Measurements from ENCODE around the gene TRDN. TPM values are rescaled to one million over a fixed set of nuclear protein-coding genes. Genes with fewer than 3 reads are reported as not detected.
"Not testable (repeated sequence)": the region's sequence is repeated elsewhere in the genome, so short reads cannot be mapped to it uniquely, and the experiment has no call there.

TRDN gene
- total RNA-seq, 2 donors from 2014 or later, result 0.14 TPM; not detected in 1

GRCh38 chr6:123467392-123467791 is 169.4 kb downstream of the TRDN start:
- Histone ChIP-seq H3K4me1 (ENCODE audit: control insufficient read depth in 1 of 2, low read depth in 2 of 2) (no peaks in the 10 kb centered on the region), H3K9me3 (no peaks in the 10 kb centered on the region), H3K4me3 (no peak overlapping the region), H3K27me3 (replicated peaks; ENCODE audit: insufficient read depth) (no peaks in the 10 kb centered on the region), H3K36me3 (no peaks in the 10 kb centered on the region), H3K27ac (no peak overlapping the region)
- DNase-seq (ENCODE audit: low spot score) (no peak), ATAC-seq (ENCODE audit: insufficient number of reproducible peaks, low FRiP score, low read depth) (no peak)
- TF ChIP-seq CTCF (IDR thresholded peaks at IDR 0.05), result no peak

GRCh38 chr6:123462152-123462551 is 174.6 kb downstream of the TRDN start:
- DNase-seq (ENCODE audit: low spot score) (no peak), ATAC-seq (ENCODE audit: insufficient number of reproducible peaks, low FRiP score, low read depth) (no peak)
- Histone ChIP-seq H3K27ac (no peak overlapping the region), H3K36me3 (no peaks in the 10 kb centered on the region), H3K9me3 (no peaks in the 10 kb centered on the region), H3K27me3 (replicated peaks; ENCODE audit: insufficient read depth) (no peaks in the 10 kb centered on the region), H3K4me3 (no peak overlapping the region), H3K4me1 (ENCODE audit: control insufficient read depth in 1 of 2, low read depth in 2 of 2) (no peaks in the 10 kb centered on the region)
- no peak for TF ChIP-seq CTCF (IDR thresholded peaks at IDR 0.05)

GRCh38 chr6:123458218-123458617 is 178.5 kb downstream of the TRDN start:
- Histone ChIP-seq H3K4me1 (ENCODE audit: control insufficient read depth in 1 of 2, low read depth in 2 of 2) (no peaks in the 10 kb centered on the region), H3K4me3 (no peak overlapping the region), H3K36me3 (no peaks in the 10 kb centered on the region), H3K27me3 (replicated peaks; ENCODE audit: insufficient read depth) (no peaks in the 10 kb centered on the region), H3K27ac (no peak overlapping the region), H3K9me3 (no peaks in the 10 kb centered on the region)
- no peak for ATAC-seq (ENCODE audit: insufficient number of reproducible peaks, low FRiP score, low read depth)
- no peak for TF ChIP-seq CTCF (IDR thresholded peaks at IDR 0.05)
- DNase-seq (ENCODE audit: low spot score), result no peak

- no peaks in the 10 kb centered on the region for H3K9me3 ChIP-seq
- DNase-seq (ENCODE audit: low spot score) (no peak), ATAC-seq (ENCODE audit: insufficient number of reproducible peaks, low FRiP score, low read depth) (no peak)
- no peak for TF ChIP-seq CTCF (IDR thresholded peaks at IDR 0.05)
- H3K36me3 ChIP-seq, result no peaks in the 10 kb centered on the region
- H3K27ac ChIP-seq, result no peak overlapping the region
- H3K27me3 ChIP-seq (replicated peaks; ENCODE audit: insufficient read depth), result no peaks in the 10 kb centered on the region
- H3K4me3 ChIP-seq, result no peak overlapping the region
- H3K4me1 ChIP-seq (ENCODE audit: control insufficient read depth in 1 of 2, low read depth in 2 of 2), result no peaks in the 10 kb centered on the region
Measured at GRCh38 chr6:123456836-123457235, 179.9 kb downstream of the TRDN start.

DNA sequence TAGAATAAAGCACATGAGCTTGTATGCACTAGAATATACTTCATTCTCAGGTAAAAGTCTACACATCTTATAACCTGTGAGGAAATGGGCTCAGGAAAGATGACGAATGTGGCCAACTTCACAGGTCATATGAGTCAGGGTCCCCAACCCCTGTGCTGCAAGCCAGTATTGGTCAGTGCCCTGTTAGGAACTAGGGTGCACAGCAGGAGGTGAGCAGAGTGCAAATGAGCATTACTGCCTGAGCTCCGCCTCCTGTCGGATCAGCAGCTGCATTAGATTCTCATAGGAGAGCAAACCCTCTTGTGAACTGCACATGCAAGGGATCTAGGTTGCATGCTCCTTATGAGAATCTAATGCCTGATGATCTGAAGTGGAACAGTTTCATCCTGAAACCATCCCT is 182.3 kb downstream of the TRDN start:
- Histone ChIP-seq H3K27ac (no peak overlapping the region), H3K4me3 (no peak overlapping the region), H3K36me3 (no peaks in the 10 kb centered on the region), H3K27me3 (replicated peaks; ENCODE audit: insufficient read depth) (no peaks in the 10 kb centered on the region), H3K9me3 (no peaks in the 10 kb centered on the region), H3K4me1 (ENCODE audit: control insufficient read depth in 1 of 2, low read depth in 2 of 2) (no peaks in the 10 kb centered on the region)
- DNase-seq (ENCODE audit: low spot score) (no peak), ATAC-seq (ENCODE audit: insufficient number of reproducible peaks, low FRiP score, low read depth) (no peak)
- TF ChIP-seq CTCF (IDR thresholded peaks at IDR 0.05), result no peak

DNA sequence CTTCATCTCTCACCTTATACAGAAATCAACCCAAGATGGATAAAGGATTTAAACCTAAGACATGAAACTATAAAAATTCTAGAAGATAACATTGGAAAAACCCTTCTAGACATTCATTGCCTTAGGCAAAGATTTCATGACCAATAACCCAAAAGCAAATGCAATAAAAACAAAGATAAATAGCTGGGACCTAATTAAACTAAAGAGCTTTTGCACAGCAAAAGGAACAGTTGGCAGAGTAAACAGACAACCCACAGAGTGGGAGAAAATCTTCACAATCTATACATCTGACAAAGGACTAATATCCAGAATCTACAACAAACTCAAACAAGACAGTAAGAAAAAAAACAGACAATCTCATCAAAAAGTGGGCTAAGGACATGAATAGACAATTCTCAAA is 183.7 kb downstream of the TRDN start:
- H3K9me3 ChIP-seq; H3K27me3 ChIP-seq (replicated peaks; ENCODE audit: insufficient read depth); H3K27ac ChIP-seq; H3K4me3 ChIP-seq; DNase-seq (ENCODE audit: low spot score); H3K36me3 ChIP-seq; H3K4me1 ChIP-seq (ENCODE audit: control insufficient read depth in 1 of 2, low read depth in 2 of 2); ATAC-seq (ENCODE audit: insufficient number of reproducible peaks, low FRiP score, low read depth): not testable (repeated sequence)
